Panc1 (cell line): ENCODE measurements around the gene CD40LG.

Experiments
- CTCF ChIP-seq: fragments of 450-650 bp; IDR thresholded peaks from 2 replicates; pipeline ENCODE4 v1.5.1; 2017; ENCODE audit warnings: mild to moderate bottlenecking
- POLR2AphosphoS5 ChIP-seq: IDR thresholded peaks from 2 replicates; pipeline ENCODE4 v1.6.1; 2012; ENCODE audit warnings: mild to moderate bottlenecking, low read depth, low read length, moderate library complexity
- REST ChIP-seq, 2 experiments: IDR thresholded peaks; 2 replicates each; pipeline ENCODE4 v1.6.1; 2011 to 2012; ENCODE audit warnings: low read depth in 2 of 2, control low read depth in 1 of 2, low read length in 1 of 2, mild to moderate bottlenecking in 1 of 2, moderate library complexity in 1 of 2; ENCODE audit not compliant: insufficient read depth in 1 of 2
- SIN3A ChIP-seq: IDR thresholded peaks from 2 replicates; pipeline ENCODE4 v1.6.1; 2012; ENCODE audit warnings: low read depth, mild to moderate bottlenecking, low read length, moderate library complexity, borderline replicate concordance; ENCODE audit not compliant: insufficient read depth
- TCF7L2 ChIP-seq: IDR thresholded peaks from 2 replicates; pipeline ENCODE4 v1.6.1; 2011; ENCODE audit warnings: mild to moderate bottlenecking, low read depth, low read length, inconsistent platforms

- no peak for TF ChIP-seq POLR2AphosphoS5
- TF ChIP-seq CTCF, result no peak
- no peak for TF ChIP-seq SIN3A
- no peak for TF ChIP-seq REST (IDR thresholded peaks at IDR 0.05; ENCODE audit: insufficient read depth in 1 of 2, low read depth in 2 of 2, low read length in 1 of 2)
- TF ChIP-seq TCF7L2, result no peak
These were observed 28.0 kb upstream of the CD40LG start for GRCh38 chrX:136619899-136620505.
